CD4-positive, alpha-beta T cell treated with Interferon alpha-2 for 1 hour (primary cell): Measurements from ENCODE around the gene SPATA2L.
"Not testable (repeated sequence)": the region's sequence is repeated elsewhere in the genome, so short reads cannot be mapped to it uniquely, and the experiment has no call there.

Experiments
- DNase-seq, 2 donors: peaks; one replicate each; pipeline ENCODE4 v3.0.0-alpha.2; 2020 to 2022

SPATA2L gene

GRCh38 chr16:89706518-89707260 lies 5.2 kb upstream of the SPATA2L start:
- DNase-seq: no peak

DNA sequence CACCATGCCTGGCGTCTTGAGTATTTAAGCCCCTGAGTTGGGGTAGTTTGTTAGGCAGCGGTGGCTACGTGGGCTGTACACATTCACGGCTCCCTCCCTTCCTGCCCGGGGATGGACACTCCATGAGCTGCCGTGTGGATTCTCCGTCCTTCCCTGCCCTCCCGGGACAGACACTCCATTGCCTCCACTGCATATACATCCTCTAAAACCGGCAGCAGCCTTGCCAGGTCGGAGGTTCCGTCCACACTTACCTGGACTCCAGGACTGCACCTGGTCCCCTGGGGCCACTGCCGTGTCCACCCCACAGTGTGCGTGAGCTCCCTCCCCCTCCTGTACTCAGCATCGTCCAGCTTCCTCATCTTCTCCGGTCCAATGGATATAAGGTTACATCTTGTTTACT lies 3.5 kb upstream of the SPATA2L start:
- no peak for DNase-seq

DNA sequence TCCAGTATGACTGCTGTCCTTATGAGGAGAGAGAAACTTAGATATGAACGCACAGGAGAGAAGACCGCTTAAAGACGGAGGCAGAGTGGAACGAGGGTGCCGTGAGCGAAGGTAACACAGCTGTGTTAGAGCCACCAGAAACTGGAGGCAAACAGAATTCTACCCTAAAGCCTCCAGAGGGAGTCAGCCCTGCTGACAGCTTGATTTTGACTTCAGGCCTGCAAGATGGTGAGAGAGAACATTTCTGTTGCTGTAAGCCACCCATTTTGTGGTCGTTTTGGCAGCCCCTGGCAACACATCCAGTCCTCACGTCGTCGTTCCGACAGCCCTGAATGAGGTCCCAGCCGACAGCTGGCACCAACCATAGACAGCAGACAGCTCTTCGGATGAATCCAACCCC lies 2.8 kb upstream of the SPATA2L start:
- no peak for DNase-seq

- DNase-seq: peak; percentile 45 to 64
Observed at GRCh38 chr16:89700649-89701424, 668 bp downstream of the SPATA2L start.

- peak; percentile 96 to 97 for DNase-seq
Observed at GRCh38 chr16:89700100-89700648, 1.3 kb downstream of the SPATA2L start.

GRCh38 chr16:89699629-89700099 lies 1.8 kb downstream of the SPATA2L start:
- DNase-seq: not testable (repeated sequence)

DNA sequence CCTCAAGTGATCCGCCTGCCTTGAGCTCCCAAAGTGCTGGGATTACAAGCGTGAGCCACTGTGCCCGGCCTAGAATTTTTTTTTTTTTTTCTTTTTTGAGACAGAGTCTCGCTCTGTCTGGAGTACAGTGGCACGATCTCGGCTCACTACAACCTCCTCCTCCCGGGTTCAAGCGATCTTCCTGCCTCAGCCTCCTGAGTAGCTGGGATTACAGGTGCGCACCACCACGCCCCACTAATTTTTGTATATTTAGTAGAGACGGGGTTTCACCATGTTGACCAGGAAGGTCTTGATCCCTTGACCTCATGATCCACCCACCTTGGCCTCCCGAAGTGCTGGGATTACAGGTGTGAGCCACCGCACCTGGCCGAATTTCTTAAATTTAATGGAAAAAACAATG lies 2.8 kb downstream of the SPATA2L start:
- not testable (repeated sequence) for DNase-seq

GRCh38 chr16:89697616-89698331 lies 3.7 kb downstream of the SPATA2L start:
- no peak for DNase-seq

- no peak for DNase-seq
Observed at GRCh38 chr16:89697161-89697615, 4.3 kb downstream of the SPATA2L start.

DNA sequence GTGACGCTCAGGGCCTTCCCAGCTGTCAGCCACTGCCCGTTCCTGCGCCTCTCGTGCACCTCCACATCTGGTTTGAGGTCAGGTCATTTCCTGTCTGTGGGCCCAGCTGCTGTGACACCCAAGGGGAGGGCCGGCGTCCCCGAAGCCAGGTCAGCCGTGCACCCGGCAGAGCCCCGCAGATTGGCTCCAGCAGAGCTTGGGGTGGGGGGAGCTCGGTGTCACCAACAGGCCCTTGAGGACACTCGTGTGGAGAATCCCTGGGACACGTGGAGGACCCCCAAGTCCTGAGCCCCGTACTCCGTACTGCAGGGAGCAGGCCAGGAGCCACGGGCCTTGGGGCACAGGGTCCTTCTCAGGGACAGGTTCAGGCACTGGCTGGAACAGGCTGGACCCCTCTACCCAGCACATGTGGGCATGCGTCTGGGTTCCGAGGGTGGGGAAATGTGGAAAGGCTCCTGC lies 4.8 kb downstream of the SPATA2L start:
- DNase-seq: peak; percentile 34 to 60

DNA sequence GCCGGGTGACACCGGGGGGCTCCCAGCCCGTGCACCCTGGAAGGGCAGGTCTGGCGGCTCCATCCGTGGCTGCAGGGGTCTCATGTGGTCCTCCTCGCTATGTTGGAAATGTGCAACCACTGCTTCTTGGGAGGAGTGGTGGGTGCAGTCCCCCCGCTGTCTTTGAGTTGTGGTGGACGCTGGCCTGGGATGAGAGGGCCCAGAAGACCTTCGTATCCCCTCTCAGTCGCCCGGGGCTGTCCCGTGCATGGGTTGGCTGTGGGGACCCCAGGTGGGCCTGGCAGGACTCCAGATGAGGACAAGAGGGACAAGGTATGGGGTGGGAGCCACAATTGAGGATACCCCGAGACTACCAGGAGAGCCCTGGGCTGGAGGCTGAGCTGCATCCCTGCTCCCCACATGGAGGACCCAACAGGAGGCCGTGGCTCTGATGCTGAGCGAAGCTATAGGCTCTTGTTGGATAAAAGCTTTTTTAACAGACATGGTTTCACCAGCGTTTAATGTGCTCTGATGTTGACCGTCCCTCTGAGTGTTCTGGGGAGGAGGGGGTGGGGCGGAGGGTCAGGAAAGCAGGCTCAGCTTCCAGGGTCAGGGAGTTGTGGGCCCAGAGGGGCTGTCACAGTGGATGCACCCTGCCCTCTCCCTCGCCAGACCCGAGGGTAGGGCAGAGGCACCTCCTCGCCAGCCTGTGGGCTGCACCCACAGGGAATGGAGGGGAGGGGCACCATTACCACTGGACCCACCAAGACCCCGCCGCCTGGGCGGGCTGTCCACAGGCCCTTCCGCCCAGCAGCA lies 5.4 kb downstream of the SPATA2L start:
- no peak for DNase-seq

DNA sequence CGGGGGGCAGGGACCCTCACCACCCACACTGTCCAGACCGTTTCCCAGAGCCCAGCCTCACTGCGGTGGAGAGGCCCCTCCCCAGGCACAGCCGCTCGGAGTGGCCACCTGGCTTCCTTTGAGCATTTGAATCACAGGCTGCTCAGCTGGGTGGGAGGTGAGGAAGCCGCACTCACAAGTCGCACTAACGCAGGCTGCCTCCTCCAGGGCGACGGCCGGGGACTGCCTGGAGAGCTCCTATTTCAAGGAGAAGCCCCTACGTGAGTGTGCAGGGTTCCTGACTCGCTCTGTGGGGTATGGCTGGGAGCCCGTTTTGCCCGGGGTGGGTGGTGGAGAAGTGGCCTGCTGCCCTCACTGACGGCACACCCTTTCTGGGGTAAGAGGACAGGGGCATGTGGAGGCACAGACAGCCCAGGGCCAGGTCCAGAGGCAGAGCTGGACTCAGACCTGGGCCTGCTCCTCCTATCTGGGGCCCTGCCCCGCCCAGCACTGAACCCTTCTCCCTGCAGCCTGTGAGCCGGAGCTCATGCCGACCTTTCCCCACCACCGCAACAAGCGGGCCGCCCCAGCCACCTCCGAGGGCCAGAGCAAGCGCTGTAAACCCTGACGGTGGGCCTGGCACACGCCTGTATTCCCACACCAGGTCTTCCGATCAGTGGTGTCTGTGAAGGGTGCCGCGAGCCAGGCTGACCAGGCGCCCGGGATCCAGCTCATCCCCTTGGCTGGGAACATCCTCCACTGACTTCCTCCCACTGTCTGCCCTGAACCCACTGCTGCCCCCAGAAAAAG lies 6.2 kb downstream of the SPATA2L start:
- DNase-seq: no peak

DNA sequence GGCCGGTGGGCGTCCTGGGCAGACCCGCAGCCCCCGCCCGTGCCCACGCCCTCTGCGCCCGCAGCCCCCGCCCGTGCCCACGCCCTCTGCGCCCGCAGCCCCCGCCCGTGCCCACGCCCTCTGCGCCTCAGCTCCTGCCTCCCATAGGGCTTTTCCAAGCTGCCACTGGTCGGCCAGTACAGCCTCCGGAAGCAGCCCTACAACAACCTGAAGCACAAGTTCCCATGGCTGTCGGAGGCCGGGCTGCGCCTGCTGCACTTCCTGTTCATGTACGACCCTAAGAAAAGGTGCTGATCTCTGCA lies 6.8 kb downstream of the SPATA2L start:
- DNase-seq: not testable (repeated sequence)

DNA sequence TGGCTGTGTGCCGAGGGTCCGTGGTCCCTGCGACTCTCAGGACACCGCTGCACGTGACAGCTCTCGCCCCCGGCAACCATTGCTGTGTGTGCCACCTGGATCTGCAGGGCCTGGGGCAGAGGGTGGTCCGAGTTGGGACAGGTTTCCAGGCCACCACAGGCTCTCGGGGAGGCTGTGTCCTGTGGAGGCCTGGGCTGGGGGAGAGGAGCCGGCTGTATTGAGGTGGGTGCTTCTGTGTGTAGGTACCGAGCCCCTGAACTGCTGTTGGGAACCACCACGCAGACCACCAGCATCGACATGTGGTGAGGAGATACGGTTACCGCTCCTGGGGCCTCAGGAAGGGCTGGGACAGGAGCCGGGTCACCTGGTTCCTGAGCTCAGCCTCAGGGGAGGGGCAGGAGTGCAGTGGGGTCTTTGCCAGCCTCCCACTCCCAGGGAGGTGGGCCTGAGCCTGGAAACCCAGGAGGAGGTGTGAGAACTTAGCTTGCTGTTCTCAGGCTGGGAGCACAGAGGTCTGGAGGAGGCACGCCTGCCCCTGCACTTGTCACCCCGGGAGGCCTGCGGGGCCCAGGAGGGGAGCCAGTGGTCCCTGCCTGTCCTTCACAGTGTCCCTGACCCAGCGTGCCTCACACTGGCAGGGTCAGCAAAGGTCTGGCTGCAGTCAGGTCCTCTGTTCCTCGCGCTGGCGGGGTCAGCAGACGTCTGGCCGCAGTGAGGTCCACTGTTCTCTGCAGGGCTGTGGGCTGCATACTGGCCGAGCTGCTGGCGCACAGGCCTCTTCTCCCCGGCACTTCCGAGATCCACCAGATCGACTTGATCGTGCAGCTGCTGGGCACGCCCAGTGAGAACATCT lies 7.3 kb downstream of the SPATA2L start:
- no peak for DNase-seq

GRCh38 chr16:89693289-89693731 lies 8.2 kb downstream of the SPATA2L start:
- DNase-seq: no peak

GRCh38 chr16:89691986-89692569 lies 9.4 kb downstream of the SPATA2L start:
- DNase-seq: no peak

DNA sequence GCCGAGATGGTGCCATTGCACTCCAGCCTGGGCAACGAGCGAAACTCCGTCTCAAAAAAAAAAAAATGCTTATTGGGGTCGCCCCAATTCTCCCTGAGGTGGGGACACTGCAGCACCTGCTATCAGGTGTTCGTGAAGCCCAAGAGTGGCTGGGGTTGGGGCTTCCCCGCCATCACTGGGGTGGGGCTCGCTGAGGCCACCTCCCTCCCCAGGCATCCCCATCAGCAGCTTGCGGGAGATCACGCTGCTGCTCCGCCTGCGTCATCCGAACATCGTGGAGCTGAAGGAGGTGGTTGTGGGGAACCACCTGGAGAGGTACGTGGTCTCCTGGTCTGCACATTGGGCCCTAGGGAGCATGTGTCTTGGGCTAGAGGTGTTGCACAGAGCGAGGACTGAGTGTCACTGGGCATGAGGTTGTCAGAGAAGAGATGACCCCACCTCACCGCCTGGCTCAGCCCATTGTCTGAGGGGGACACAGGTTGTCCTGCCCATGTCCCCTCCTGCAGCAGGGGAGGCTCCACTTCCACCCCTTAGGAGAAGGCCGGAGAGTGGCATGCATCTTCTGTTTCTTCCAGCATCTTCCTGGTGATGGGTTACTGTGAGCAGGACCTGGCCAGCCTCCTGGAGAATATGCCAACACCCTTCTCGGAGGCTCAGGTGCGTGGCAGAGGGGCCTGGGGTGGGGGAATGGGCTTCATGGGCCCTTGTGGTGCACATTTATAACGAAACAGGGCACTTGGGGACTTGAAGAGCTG lies 10.1 kb downstream of the SPATA2L start:
- DNase-seq: no peak

GRCh38 chr16:89690392-89690901 lies 11.1 kb downstream of the SPATA2L start:
- no peak for DNase-seq

- not testable (repeated sequence) for DNase-seq
Observed at GRCh38 chr16:89689621-89690020, 11.9 kb downstream of the SPATA2L start.
